ENCODE measurements around the gene SIGMAR1. TPM values are rescaled to one million over a fixed set of nuclear protein-coding genes. Genes with fewer than 3 reads are reported as not detected.

Gene SIGMAR1
- total and polyA plus RNA-seq, 4 donors: 116 to 210 (median 178) TPM

- TF ChIP-seq, protein P1, sequence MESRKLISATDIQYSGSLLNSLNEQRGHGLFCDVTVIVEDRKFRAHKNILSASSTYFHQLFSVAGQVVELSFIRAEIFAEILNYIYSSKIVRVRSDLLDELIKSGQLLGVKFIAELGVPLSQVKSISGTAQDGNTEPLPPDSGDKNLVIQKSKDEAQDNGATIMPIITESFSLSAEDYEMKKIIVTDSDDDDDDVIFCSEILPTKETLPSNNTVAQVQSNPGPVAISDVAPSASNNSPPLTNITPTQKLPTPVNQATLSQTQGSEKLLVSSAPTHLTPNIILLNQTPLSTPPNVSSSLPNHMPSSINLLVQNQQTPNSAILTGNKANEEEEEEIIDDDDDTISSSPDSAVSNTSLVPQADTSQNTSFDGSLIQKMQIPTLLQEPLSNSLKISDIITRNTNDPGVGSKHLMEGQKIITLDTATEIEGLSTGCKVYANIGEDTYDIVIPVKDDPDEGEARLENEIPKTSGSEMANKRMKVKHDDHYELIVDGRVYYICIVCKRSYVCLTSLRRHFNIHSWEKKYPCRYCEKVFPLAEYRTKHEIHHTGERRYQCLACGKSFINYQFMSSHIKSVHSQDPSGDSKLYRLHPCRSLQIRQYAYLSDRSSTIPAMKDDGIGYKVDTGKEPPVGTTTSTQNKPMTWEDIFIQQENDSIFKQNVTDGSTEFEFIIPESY (IDR thresholded peaks at IDR 0.05): no peak
Measured at GRCh38 chr9:34628656-34629490, 8.7 kb downstream of the SIGMAR1 start, which contains the start of gene ARID3C (continued).

- H3K27ac ChIP-seq (ENCODE audit: low read depth in 1 of 2, low read length in 2 of 2): no peak overlapping the region
- H3K9me3 ChIP-seq (ENCODE audit: control insufficient read depth in 4 of 4, low read length in 3 of 4): no peaks in the 10 kb centered on the region
- TF ChIP-seq REST (IDR thresholded peaks at IDR 0.05) (no peak), RXRA (IDR thresholded peaks at IDR 0.05) (no peak), TAF1 (conservative IDR thresholded peaks at IDR 0.05) (no peak), YY1 (IDR thresholded peaks at IDR 0.05) (no peak), FOXA1 (IDR thresholded peaks at IDR 0.05) (no peak), HNF4G (IDR thresholded peaks at IDR 0.05) (no peak), NR2F2 (IDR thresholded peaks at IDR 0.05) (no peak), HNF4A (conservative IDR thresholded peaks at IDR 0.05) (no peak), EGR1 (IDR thresholded peaks at IDR 0.05; ENCODE audit: low read depth in 2 of 2) (no peak), JUND (IDR thresholded peaks at IDR 0.05) (no peak), MAX (IDR thresholded peaks at IDR 0.05) (no peak), RAD21 (IDR thresholded peaks at IDR 0.05) (no peak), FOXA2 (IDR thresholded peaks at IDR 0.05) (no peak)
- TF ChIP-seq, protein P2, sequence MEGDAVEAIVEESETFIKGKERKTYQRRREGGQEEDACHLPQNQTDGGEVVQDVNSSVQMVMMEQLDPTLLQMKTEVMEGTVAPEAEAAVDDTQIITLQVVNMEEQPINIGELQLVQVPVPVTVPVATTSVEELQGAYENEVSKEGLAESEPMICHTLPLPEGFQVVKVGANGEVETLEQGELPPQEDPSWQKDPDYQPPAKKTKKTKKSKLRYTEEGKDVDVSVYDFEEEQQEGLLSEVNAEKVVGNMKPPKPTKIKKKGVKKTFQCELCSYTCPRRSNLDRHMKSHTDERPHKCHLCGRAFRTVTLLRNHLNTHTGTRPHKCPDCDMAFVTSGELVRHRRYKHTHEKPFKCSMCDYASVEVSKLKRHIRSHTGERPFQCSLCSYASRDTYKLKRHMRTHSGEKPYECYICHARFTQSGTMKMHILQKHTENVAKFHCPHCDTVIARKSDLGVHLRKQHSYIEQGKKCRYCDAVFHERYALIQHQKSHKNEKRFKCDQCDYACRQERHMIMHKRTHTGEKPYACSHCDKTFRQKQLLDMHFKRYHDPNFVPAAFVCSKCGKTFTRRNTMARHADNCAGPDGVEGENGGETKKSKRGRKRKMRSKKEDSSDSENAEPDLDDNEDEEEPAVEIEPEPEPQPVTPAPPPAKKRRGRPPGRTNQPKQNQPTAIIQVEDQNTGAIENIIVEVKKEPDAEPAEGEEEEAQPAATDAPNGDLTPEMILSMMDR (IDR thresholded peaks at IDR 0.05; ENCODE audit: low read depth, low read length, missing input control): no peak
- TF ChIP-seq, protein P1 (IDR thresholded peaks at IDR 0.05): no peak
- peaks cover 6 to 52% (median 45%) of the 10 kb centered on the region in 4 donors for H3K4me1 ChIP-seq (ENCODE audit: control insufficient read depth in 4 of 4, insufficient read depth in 4 of 4, low read length in 3 of 4)
- WGBS: 62% methylated on average over 20 of the region's 20 CpGs
- no peaks in the 10 kb centered on the region for H3K36me3 ChIP-seq (ENCODE audit: control insufficient read depth in 4 of 4, insufficient read depth in 3 of 4, low read depth in 1 of 4, low read length in 3 of 4)
- no peaks in the 10 kb centered on the region for H3K27me3 ChIP-seq (ENCODE audit: control insufficient read depth in 4 of 4, insufficient read depth in 4 of 4, low read length in 3 of 4)
- peak overlapping the region in 2 of 3 donors; percentile 52 to 54 for H3K4me3 ChIP-seq (ENCODE audit: low read depth in 1 of 3, low read length in 3 of 3)
- no peak for DNase-seq (ENCODE audit: low spot score)
- no peak overlapping the region for H3K9ac ChIP-seq (ENCODE audit: low read depth in 1 of 2, low read length in 2 of 2)
Measured at GRCh38 chr9:34627716-34628655, 9.6 kb downstream of the SIGMAR1 start.

Data from liver (tissue), 9 donors.